Kidney (tissue), 14 donors: ENCODE measurements around the gene TACC2. TPM values are rescaled to one million over a fixed set of nuclear protein-coding genes. Genes with fewer than 3 reads are reported as not detected.
A peak's percentile ranks its signal among the peaks of the same experiment; 100 is the strongest.

Source experiments
- DNase-seq, 5 donors: peaks; one replicate each; pipeline ENCODE4 v3.0.0-alpha.2; 2013 to 2020
- FAIRE-seq: peaks from 2 replicates; lab custom pipeline; 2012; peaks lifted over from hg19 to GRCh38; lab: Jason Lieb, UNC
- H3K27ac ChIP-seq, 2 donors: one replicate each; pipeline ENCODE4 v1.7.0; 2013; ENCODE audit warnings: low read depth in 2 of 2, low read length in 2 of 2, inconsistent platforms in 1 of 2
- H3K27me3 ChIP-seq: one replicate; pipeline ENCODE4 v1.7.1; 2013; ENCODE audit warnings: low read length, inconsistent platforms; ENCODE audit not compliant: control insufficient read depth, insufficient read depth
- H3K36me3 ChIP-seq, 3 donors: one replicate each; pipeline versions ENCODE4 v1.7.0 to v1.7.1; 2013; ENCODE audit warnings: low read length in 3 of 3, control low read depth in 1 of 3, inconsistent platforms in 1 of 3; ENCODE audit not compliant: insufficient read depth in 3 of 3, control insufficient read depth in 2 of 3
- H3K4me1 ChIP-seq, 3 donors: one replicate each; pipeline versions ENCODE4 v1.7.0 to v1.7.1; 2013; ENCODE audit warnings: low read length in 3 of 3, inconsistent platforms in 1 of 3, low read depth in 1 of 3; ENCODE audit not compliant: control insufficient read depth in 2 of 3, insufficient read depth in 2 of 3
- H3K4me3 ChIP-seq, 3 donors: one replicate each; pipeline versions ENCODE4 v1.7.0 to v1.8.1; 2013; ENCODE audit warnings: low read length in 3 of 3, control low read depth in 1 of 3, inconsistent platforms in 1 of 3
- H3K9ac ChIP-seq, 3 donors: one replicate each; pipeline versions ENCODE4 v1.7.0 to v1.7.1; 2013; ENCODE audit warnings: low read length in 3 of 3, control low read depth in 1 of 3, inconsistent platforms in 1 of 3
- H3K9me3 ChIP-seq, 3 donors: one replicate each; pipeline versions ENCODE4 v1.7.0 to v1.7.1; 2013; ENCODE audit warnings: low read length in 3 of 3, control low read depth in 1 of 3, inconsistent platforms in 1 of 3; ENCODE audit not compliant: control insufficient read depth in 2 of 3, insufficient read depth in 1 of 3
- CTCF ChIP-seq: IDR thresholded peaks from 3 replicates; pipeline ENCODE4 v1.5.1; 2012; ENCODE audit warnings: mild to moderate bottlenecking, moderate library complexity, borderline replicate concordance; ENCODE audit not compliant: insufficient read depth; ENCODE audit errors: extremely low read depth
- intact Hi-C: fragments of 100-400 bp; cut with DNase I; formaldehyde crosslinking; loops from one replicate; pipeline ENCODE4 v1.11.1; 2022
- polyA plus RNA-seq: library from polyadenylated mRNA; stranded (reverse); fragments of 350-450 nt; fragmentation: Illumina TruSeq; extraction: RNeasy Lipid Tissue Mini Kit (QIAGEN cat#74804); gene quantifications from one replicate; pipeline ENCODE4 v1.2.3, GENCODE V29; 2014; ENCODE audit warnings: low read depth, low replicate concordance; ENCODE audit not compliant: insufficient read depth
- total RNA-seq: library from RNA; stranded (reverse); fragmentation: NEBNext Ultra II Directional; extraction: Animal tissue kit (Norgen Biotek cat#: 25700); gene quantifications from one replicate; pipeline ENCODE4 v1.2.1, GENCODE V29; 2021
- donor health status: control.
- donor health status: control.
- donor health status: control.
- donor health status: control.
- donor health status: control.
- donor health status: DM: yes; HTN: yes; CAD: no.
- donor health status: Normal renal cell carcinoma (clear cell type).

The TACC2 gene
- total and polyA plus RNA-seq, 2 donors from 2014 or later, result 36.4 to 81.0 TPM

- Histone ChIP-seq H3K36me3 (no peaks in the 10 kb centered on the region), H3K9ac (no peak overlapping the region), H3K9me3 (no peaks in the 10 kb centered on the region), H3K4me3 (no peak overlapping the region), H3K27me3 (no peaks in the 10 kb centered on the region), H3K27ac (no peak overlapping the region), H3K4me1 (no peaks in the 10 kb centered on the region)
- FAIRE-seq (no peak), DNase-seq (no peak)
- TF ChIP-seq CTCF, result no peak
- intact Hi-C loops, result loop anchor here (5.0 to 10.0 kb wide), 2 partner anchors 147 to 269 kb away; no protein-coding TSS in a partner anchor
These were observed 309.2 kb downstream of the TACC2 start for GRCh38 chr10:122298206-122298597.

GRCh38 chr10:122298598-122299301, 309.8 kb downstream of the TACC2 start:
- Histone ChIP-seq H3K36me3 (no peaks in the 10 kb centered on the region), H3K9me3 (no peaks in the 10 kb centered on the region), H3K9ac (no peak overlapping the region), H3K4me1 (no peaks in the 10 kb centered on the region), H3K27ac (no peak overlapping the region), H3K27me3 (no peaks in the 10 kb centered on the region), H3K4me3 (no peak overlapping the region)
- FAIRE-seq (no peak), DNase-seq (peak; percentile 78 to 92 (median 83))
- peak; percentile 97 for TF ChIP-seq CTCF
- intact Hi-C loops, result loop anchor here (5.0 to 10.0 kb wide), 2 partner anchors 146 to 269 kb away; no protein-coding TSS in a partner anchor

- H3K9me3 ChIP-seq, result no peaks in the 10 kb centered on the region
- no peak overlapping the region for H3K27ac ChIP-seq
- H3K27me3 ChIP-seq, result no peaks in the 10 kb centered on the region
- H3K4me3 ChIP-seq, result no peak overlapping the region
- H3K4me1 ChIP-seq, result no peaks in the 10 kb centered on the region
- no peaks in the 10 kb centered on the region for H3K36me3 ChIP-seq
- no peak overlapping the region for H3K9ac ChIP-seq
- FAIRE-seq (no peak), DNase-seq (no peak)
- intact Hi-C loops, result loop anchor here (5.0 to 10.0 kb wide), 2 partner anchors 145 to 268 kb away; no protein-coding TSS in a partner anchor
- no peak for TF ChIP-seq CTCF
These were observed 310.6 kb downstream of the TACC2 start for GRCh38 chr10:122299423-122300075.
